ENCODE measurements around the gene LXN.

LXN gene

DNA sequence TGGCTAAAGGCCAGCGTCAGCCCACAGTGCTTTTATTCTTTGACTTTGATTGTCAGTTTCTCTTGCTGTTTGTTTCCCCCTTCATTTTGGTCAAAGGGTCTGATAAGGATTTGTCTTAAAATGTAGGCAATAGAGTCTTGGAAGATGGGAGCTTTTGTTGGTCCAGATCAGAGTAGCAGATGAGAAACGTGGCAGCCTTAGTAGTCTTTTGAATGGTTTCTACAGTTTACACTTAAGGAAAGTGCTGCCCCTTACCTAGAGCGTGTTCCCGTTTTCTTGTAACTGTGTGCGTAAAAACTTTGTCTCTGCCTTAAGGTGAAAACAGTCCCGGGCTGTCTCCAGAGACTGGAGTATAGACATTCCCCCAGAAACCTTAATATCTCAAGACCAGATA, 630 bp downstream of the LXN start:
- Histone ChIP-seq H2BK12ac (ENCODE audit: low read length) (no peak overlapping the region), H3K4me2 (ENCODE audit: low read length) (peak overlapping the region; percentile 68), H4K8ac (ENCODE audit: low read depth, low read length) (peak overlapping the region; percentile 80), H3K23ac (ENCODE audit: low read length) (no peak overlapping the region), H3K14ac (ENCODE audit: low read length) (no peak overlapping the region), H3K79me2 (ENCODE audit: control insufficient read depth, insufficient read depth, low read length, poor library complexity) (no peaks in the 10 kb centered on the region), H2AFZ (ENCODE audit: insufficient read depth, low read length, poor library complexity) (no peak overlapping the region), H3K9me3 (ENCODE audit: insufficient read depth, low read depth, low read length) (no peaks in the 10 kb centered on the region), H2BK120ac (ENCODE audit: insufficient read depth, low read length, poor library complexity) (no peak overlapping the region), H2AK5ac (ENCODE audit: low read length) (no peak overlapping the region), H4K91ac (ENCODE audit: low read depth, low read length) (no peak overlapping the region), H3K27ac (ENCODE audit: low read depth, low read length) (no peak overlapping the region), H3K4ac (ENCODE audit: low read depth, low read length) (no peak overlapping the region), H3K4me1 (ENCODE audit: control insufficient read depth in 1 of 2, insufficient read depth in 2 of 2, low read length in 2 of 2) (peaks cover 0 to 2% of the 10 kb centered on the region in 2 experiments), H2BK5ac (ENCODE audit: low read depth, low read length, poor library complexity) (no peak overlapping the region), H3K4me3 (ENCODE audit: low read depth, low read length) (no peak overlapping the region), H3K18ac (ENCODE audit: low read length) (no peak overlapping the region), H3K27me3 (ENCODE audit: insufficient read depth, low read length) (no peaks in the 10 kb centered on the region), H4K12ac (ENCODE audit: low read depth, low read length) (no peak overlapping the region), H3K9ac (ENCODE audit: low read length) (no peak overlapping the region), H3K36me3 (ENCODE audit: control insufficient read depth in 1 of 2, insufficient read depth in 2 of 2, low read length in 2 of 2) (peaks cover 5% of the 10 kb centered on the region in 2 experiments), H3K79me1 (ENCODE audit: low read length) (no peaks in the 10 kb centered on the region)
- peak in 1 of 2 donors; percentile 13 for DNase-seq
- no CpG with 5 or more reads among the region's 6 CpGs for WGBS (ENCODE audit: extremely low coverage, insufficient coverage, insufficient read length)

- Histone ChIP-seq H2BK12ac (ENCODE audit: low read length) (no peak overlapping the region), H3K9me3 (ENCODE audit: insufficient read depth, low read depth, low read length) (no peaks in the 10 kb centered on the region), H3K4me2 (ENCODE audit: low read length) (no peak overlapping the region), H3K9ac (ENCODE audit: low read length) (no peak overlapping the region), H3K4ac (ENCODE audit: low read depth, low read length) (no peak overlapping the region), H3K23ac (ENCODE audit: low read length) (no peak overlapping the region), H3K27me3 (ENCODE audit: insufficient read depth, low read length) (no peaks in the 10 kb centered on the region), H3K79me1 (ENCODE audit: low read length) (no peaks in the 10 kb centered on the region), H3K14ac (ENCODE audit: low read length) (no peak overlapping the region), H3K36me3 (ENCODE audit: control insufficient read depth in 1 of 2, insufficient read depth in 2 of 2, low read length in 2 of 2) (peaks cover 6 to 7% of the 10 kb centered on the region in 2 experiments), H2BK5ac (ENCODE audit: low read depth, low read length, poor library complexity) (no peak overlapping the region), H2AK5ac (ENCODE audit: low read length) (no peak overlapping the region), H3K18ac (ENCODE audit: low read length) (no peak overlapping the region), H4K8ac (ENCODE audit: low read depth, low read length) (no peak overlapping the region), H3K79me2 (ENCODE audit: control insufficient read depth, insufficient read depth, low read length, poor library complexity) (no peaks in the 10 kb centered on the region), H3K4me3 (ENCODE audit: low read depth, low read length) (no peak overlapping the region), H2AFZ (ENCODE audit: insufficient read depth, low read length, poor library complexity) (no peak overlapping the region), H3K27ac (ENCODE audit: low read depth, low read length) (no peak overlapping the region), H2BK120ac (ENCODE audit: insufficient read depth, low read length, poor library complexity) (no peak overlapping the region), H4K91ac (ENCODE audit: low read depth, low read length) (no peak overlapping the region), H3K4me1 (ENCODE audit: control insufficient read depth in 1 of 2, insufficient read depth in 2 of 2, low read length in 2 of 2) (peaks cover 0 to 2% of the 10 kb centered on the region in 2 experiments), H4K12ac (ENCODE audit: low read depth, low read length) (no peak overlapping the region)
- WGBS (ENCODE audit: extremely low coverage, insufficient coverage, insufficient read length), result no CpG with 5 or more reads among the region's 2 CpGs
- DNase-seq, result no peak
These were observed 3.9 kb downstream of the LXN start for GRCh38 chr3:158668506-158668905.

DNA sequence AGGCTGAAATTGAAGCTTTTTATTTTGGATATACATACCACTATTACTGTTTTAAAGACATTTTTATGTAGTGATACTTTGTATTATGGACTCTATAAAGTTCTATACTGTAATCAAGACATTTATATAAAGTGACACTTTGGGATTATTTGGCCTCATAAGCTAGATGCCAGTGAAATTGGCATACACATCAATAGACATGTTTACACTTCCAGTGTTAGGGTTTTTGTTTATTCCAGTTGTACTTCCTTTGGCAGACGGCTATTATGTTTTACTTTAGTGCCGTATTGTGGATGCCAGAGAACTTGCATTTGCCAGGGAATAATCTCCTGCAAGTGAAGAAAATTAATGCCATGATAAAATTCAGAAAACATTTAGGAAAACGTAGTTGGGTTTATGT, 6.0 kb downstream of the LXN start:
- Histone ChIP-seq H3K4me2 (ENCODE audit: low read length) (no peak overlapping the region), H3K4me3 (ENCODE audit: low read depth, low read length) (no peak overlapping the region), H2AFZ (ENCODE audit: insufficient read depth, low read length, poor library complexity) (no peak overlapping the region), H3K4ac (ENCODE audit: low read depth, low read length) (no peak overlapping the region), H2BK5ac (ENCODE audit: low read depth, low read length, poor library complexity) (no peak overlapping the region), H3K27ac (ENCODE audit: low read depth, low read length) (no peak overlapping the region), H3K9me3 (ENCODE audit: insufficient read depth, low read depth, low read length) (no peaks in the 10 kb centered on the region), H4K12ac (ENCODE audit: low read depth, low read length) (no peak overlapping the region), H3K9ac (ENCODE audit: low read length) (no peak overlapping the region), H3K4me1 (ENCODE audit: control insufficient read depth in 1 of 2, insufficient read depth in 2 of 2, low read length in 2 of 2) (no peaks in the 10 kb centered on the region), H4K91ac (ENCODE audit: low read depth, low read length) (no peak overlapping the region), H3K23ac (ENCODE audit: low read length) (no peak overlapping the region), H2AK5ac (ENCODE audit: low read length) (no peak overlapping the region), H2BK120ac (ENCODE audit: insufficient read depth, low read length, poor library complexity) (no peak overlapping the region), H3K14ac (ENCODE audit: low read length) (no peak overlapping the region), H3K79me1 (ENCODE audit: low read length) (no peaks in the 10 kb centered on the region), H3K79me2 (ENCODE audit: control insufficient read depth, insufficient read depth, low read length, poor library complexity) (no peaks in the 10 kb centered on the region), H3K27me3 (ENCODE audit: insufficient read depth, low read length) (no peaks in the 10 kb centered on the region), H3K36me3 (ENCODE audit: control insufficient read depth in 1 of 2, insufficient read depth in 2 of 2, low read length in 2 of 2) (peaks cover 5 to 7% of the 10 kb centered on the region in 2 experiments), H3K18ac (ENCODE audit: low read length) (no peak overlapping the region), H2BK12ac (ENCODE audit: low read length) (no peak overlapping the region), H4K8ac (ENCODE audit: low read depth, low read length) (no peak overlapping the region)
- no peak for DNase-seq
- WGBS (ENCODE audit: extremely low coverage, insufficient coverage, insufficient read length), result no CpG with 5 or more reads among the region's 3 CpGs

DNA sequence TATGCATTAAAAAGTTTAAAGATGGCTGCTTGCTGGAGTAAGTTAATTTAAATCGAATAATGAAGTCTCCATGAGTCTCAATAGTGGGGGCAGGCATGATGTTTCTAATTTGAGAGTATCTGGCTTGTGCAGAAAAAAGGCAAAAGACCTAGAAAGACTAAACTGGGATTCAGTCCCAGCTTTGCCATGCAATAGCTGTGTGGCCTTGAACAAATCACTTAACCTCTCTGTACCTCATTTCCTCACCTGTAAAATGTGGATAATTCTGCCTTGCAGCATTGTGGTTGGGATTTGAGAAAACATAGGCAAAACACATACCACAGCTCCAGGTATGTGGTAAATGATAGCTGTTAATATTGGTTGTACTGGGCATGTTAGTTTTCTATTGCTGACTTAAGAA, 8.6 kb downstream of the LXN start:
- H3K79me1 ChIP-seq (ENCODE audit: low read length), result no peaks in the 10 kb centered on the region
- H3K4me3 ChIP-seq (ENCODE audit: low read depth, low read length), result no peak overlapping the region
- no peaks in the 10 kb centered on the region for H3K4me1 ChIP-seq (ENCODE audit: control insufficient read depth in 1 of 2, insufficient read depth in 2 of 2, low read length in 2 of 2)
- H3K23ac ChIP-seq (ENCODE audit: low read length), result no peak overlapping the region
- H4K8ac ChIP-seq (ENCODE audit: low read depth, low read length), result no peak overlapping the region
- no peak overlapping the region for H3K4me2 ChIP-seq (ENCODE audit: low read length)
- no peak for DNase-seq
- no peak overlapping the region for H2BK5ac ChIP-seq (ENCODE audit: low read depth, low read length, poor library complexity)
- no peak overlapping the region for H3K9ac ChIP-seq (ENCODE audit: low read length)
- H2BK12ac ChIP-seq (ENCODE audit: low read length), result no peak overlapping the region
- no CpG with 5 or more reads among the region's 1 CpG for WGBS (ENCODE audit: extremely low coverage, insufficient coverage, insufficient read length)
- H4K91ac ChIP-seq (ENCODE audit: low read depth, low read length), result no peak overlapping the region
- H3K27me3 ChIP-seq (ENCODE audit: insufficient read depth, low read length), result no peaks in the 10 kb centered on the region
- no peaks in the 10 kb centered on the region for H3K9me3 ChIP-seq (ENCODE audit: insufficient read depth, low read depth, low read length)
- no peak overlapping the region for H3K18ac ChIP-seq (ENCODE audit: low read length)
- H2BK120ac ChIP-seq (ENCODE audit: insufficient read depth, low read length, poor library complexity), result no peak overlapping the region
- no peak overlapping the region for H3K4ac ChIP-seq (ENCODE audit: low read depth, low read length)
- H2AFZ ChIP-seq (ENCODE audit: insufficient read depth, low read length, poor library complexity), result no peak overlapping the region
- no peak overlapping the region for H2AK5ac ChIP-seq (ENCODE audit: low read length)
- H3K79me2 ChIP-seq (ENCODE audit: control insufficient read depth, insufficient read depth, low read length, poor library complexity), result no peaks in the 10 kb centered on the region
- no peak overlapping the region for H3K14ac ChIP-seq (ENCODE audit: low read length)
- H3K36me3 ChIP-seq (ENCODE audit: control insufficient read depth in 1 of 2, insufficient read depth in 2 of 2, low read length in 2 of 2), result peaks cover 8 to 15% of the 10 kb centered on the region in 2 experiments
- H3K27ac ChIP-seq (ENCODE audit: low read depth, low read length), result no peak overlapping the region
- no peak overlapping the region for H4K12ac ChIP-seq (ENCODE audit: low read depth, low read length)

Data from trophoblast cell (in vitro differentiated cells and primary cell).